NOMO-1 (cell line): Measurements from ENCODE around the gene CETP.
A peak's percentile ranks its signal among the peaks of the same experiment; 100 is the strongest.
"Not testable (repeated sequence)": the region's sequence is repeated elsewhere in the genome, so short reads cannot be mapped to it uniquely, and the experiment has no call there.

Experiments
- DNase-seq, 2 experiments: peaks; one replicate each; lab custom pipeline; 2025; ENCODE audit not compliant: unreplicated experiment in 2 of 2; lab: John Stamatoyannopoulos, UW

The CETP gene

DNA sequence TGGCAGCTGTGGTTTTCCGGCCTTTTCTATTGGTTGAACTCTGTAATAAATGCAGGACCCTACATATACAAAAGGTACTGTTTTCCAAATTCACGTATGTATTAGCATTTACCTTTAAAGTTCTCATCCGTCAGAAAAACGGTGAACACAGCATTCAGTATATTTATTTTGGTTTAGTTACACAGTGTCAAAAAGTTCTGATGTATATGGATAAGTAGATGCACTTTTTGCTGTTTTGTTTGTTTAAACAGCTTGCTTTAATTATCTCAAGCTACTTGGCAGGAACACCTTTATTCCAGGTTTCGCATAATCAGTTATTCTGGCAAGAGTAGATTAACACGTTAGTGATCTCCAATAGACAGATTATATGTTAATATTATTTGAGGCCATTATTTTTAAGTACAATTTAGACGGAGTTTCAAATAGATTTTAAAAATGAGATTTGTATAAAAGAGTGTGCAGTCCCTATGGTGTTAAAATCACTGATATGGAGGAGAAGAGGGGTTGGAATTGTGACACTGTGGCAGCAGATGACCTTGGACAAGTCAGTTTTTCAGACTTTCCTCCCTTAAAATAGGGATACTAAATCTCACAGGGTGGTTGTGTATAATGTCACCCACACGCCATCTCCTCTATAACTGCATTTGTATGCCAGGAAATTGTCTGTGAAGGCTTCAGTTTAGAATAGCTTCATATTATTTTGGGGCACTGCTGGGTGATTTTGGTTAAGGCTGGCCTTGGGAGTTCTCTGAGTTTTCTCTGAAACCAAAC lies 27.7 kb upstream of the CETP start:
- DNase-seq = no peak

DNA sequence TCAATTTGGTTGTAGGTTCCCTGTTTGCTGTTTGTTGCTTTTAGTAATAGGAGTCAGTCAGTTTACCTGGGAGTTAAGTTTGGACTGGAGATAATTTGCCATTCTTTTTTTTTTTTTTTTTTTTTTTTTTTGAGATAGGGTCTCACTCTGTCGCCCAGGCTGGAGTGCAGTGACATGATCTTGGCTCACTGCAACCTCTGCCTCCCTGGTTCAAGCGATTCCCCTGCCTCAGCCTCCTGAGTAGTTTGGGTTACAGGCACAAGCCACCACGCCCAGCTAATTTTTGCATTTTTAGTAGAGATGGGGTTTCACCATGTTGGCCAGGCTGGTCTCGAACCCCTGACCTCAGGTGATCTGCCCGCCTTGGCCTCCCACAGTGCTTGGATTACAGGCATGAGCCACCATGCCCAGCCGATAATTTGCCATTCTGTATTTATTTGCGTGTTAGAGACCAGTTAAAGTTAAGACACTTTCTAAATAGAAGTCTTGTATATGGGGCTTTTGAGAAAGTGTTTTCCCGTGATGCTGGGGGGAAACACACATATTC lies 27.1 kb upstream of the CETP start:
- not testable (repeated sequence) for DNase-seq

DNA sequence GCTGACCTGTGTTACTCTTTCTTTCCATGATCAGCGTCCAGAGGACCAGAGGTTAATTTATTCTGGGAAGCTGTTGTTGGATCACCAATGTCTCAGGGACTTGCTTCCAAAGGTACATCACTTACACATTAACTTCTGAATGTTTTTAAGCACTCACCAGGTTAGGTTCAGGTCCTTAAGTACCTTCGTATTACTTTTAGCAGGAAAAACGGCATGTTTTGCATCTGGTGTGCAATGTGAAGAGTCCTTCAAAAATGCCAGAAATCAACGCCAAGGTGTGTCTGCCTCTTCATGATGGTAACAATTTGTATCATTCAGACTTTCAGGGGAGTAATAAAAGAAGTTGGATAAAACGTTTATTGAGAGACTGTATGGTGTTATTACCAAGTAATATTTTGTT lies 26.5 kb upstream of the CETP start:
- no peak for DNase-seq

DNA sequence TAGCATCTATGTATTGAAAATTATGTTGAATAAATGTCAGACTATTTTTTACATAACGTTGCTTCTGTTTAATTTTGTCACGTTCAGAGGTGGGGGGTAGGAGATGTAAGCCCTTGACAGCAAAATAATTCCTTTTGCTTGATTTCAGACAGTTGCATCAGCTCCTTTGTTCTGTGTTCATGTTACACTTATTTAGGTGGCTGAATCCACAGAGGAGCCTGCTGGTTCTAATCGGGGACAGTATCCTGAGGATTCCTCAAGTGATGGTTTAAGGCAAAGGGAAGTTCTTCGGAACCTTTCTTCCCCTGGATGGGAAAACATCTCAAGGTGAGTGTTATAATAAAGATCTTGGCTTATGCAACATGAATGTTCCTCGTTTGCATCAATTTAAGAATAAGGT lies 25.3 kb upstream of the CETP start:
- DNase-seq = no peak

DNA sequence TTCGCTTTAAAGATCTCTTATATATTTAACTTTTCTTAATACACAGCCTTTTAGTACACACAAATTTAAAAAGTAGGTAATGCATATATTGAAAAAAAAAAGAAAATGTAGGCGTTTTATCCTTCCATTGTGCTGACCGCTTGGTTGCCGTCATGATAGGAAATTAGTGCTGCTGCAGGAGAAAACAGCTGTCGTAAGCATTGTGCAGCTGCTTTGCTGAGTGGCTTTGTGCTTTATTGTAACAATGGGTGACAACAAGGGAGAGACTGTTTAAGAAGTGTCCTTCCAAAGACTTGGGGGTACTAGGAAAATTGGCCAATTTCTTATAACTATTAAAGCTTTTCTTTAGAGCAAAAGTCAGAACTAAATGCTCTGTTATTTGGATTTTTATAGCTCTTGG lies 24.8 kb upstream of the CETP start:
- DNase-seq = no peak

DNA sequence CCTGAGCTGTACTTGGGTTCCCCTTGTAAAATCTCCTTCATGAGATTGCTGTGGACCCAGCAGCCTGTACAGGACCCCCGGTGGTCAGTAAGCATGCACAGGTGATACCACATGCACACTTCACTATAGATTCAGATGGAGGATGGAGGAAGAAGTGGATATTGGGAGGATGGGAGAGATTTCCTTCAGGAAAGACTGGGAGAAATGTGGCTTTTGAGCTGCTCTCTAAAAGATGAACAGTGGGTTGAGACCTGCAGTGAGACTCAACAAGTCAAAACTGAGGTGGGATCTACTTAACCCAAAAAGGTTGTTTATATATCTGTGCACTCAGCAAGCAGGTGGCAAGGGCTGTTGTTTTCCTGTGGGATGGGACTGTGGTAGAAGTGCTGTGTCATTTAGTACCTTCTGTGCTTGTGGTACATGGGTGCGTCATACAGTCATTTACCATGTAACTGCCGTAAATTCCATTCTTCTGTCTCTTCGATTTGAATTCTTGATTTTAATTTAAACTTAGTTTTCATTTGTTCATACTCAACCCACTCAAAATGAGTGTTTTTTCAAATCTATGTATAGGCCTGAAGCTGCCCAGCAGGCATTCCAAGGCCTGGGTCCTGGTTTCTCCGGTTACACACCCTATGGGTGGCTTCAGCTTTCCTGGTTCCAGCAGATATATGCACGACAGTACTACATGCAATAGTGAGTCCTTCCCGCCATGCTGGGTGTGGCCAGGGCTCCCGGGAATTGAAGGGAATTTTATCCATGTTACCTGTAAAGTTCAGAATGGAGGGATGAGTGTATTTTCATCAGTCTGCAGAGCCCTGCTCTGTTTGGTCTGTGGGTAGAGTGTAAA lies 22.9 kb upstream of the CETP start:
- no peak for DNase-seq

DNA sequence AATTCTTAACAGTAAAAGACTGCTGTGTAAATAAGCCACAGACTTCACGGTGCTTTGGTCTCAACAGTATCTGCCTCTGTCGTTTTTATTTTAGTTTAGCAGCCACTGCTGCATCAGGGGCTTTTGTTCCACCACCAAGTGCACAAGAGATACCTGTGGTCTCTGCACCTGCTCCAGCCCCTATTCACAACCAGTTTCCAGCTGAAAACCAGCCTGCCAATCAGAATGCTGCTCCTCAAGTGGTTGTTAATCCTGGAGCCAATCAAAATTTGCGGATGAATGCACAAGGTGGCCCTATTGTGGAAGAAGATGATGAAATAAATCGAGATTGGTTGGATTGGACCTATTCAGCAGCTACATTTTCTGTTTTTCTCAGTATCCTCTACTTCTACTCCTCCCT lies 21.9 kb upstream of the CETP start:
- DNase-seq = no peak

DNA sequence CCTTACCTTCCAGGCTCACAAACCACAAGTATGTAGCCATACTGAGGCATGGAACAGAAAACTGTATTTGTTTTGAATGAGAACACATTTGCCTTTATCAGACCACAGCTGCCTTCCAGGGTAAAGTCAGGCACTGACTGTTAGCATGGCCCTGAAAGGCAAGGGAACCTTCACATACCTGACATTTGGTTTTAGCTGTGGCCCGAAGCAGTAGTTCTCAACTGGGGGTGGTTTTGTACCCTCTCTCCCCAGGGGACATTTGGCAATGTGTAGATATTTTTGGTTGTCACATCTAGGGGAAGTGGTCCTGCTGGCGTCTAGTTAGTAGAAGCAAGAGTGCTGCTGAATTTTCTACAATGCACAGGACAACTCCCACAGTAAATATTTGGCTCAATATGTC lies 20.7 kb upstream of the CETP start:
- no peak for DNase-seq

DNA sequence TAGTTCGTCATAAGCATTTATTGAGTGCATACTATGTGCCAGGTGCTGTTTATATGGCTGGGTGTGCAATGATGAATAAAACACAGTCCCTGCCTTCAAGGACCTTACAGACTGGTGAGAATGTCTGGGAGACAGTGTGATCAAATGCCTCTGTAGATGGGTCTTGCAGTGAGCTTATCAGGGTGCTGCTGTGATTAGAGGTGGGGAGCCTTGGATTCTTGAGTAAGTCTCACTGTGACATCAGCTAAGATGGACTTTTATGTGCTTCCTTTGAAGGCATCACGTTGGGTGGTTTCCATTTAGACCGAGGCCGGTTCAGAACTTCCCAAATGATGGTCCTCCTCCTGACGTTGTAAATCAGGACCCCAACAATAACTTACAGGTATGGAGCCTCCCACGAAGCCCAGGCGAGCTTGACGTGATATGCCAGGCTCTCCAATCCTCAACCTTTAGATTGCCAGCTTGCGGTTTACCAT lies 19.9 kb upstream of the CETP start:
- DNase-seq = no peak

DNA sequence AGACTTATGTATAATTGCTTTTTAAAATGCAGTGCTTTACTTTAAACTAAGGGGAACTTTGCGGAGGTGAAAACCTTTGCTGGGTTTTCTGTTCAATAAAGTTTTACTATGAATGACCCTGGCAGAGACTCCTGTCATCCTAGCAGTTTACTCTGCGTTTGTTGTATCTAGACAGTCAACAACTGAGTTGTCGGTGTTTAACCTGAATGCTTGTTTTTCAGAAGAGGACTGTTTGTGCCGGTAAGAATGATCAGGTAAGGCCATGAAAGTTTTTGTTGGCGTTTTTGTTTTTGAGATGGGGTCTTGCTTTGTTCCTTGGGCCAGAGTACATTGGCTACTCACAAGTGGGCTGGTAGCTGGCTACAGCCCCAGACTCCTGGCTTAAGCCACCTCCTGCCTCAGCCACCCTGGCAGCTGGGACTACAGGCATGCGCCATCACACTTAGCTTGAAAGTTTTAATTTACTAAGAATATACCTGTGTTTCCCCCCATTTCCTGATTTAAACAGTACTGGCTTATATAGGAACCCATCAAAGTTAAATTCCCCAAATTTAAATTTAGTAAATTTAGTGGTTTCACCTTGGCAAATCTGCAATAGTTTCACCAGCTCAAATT lies 17.9 kb upstream of the CETP start:
- DNase-seq = no peak

DNA sequence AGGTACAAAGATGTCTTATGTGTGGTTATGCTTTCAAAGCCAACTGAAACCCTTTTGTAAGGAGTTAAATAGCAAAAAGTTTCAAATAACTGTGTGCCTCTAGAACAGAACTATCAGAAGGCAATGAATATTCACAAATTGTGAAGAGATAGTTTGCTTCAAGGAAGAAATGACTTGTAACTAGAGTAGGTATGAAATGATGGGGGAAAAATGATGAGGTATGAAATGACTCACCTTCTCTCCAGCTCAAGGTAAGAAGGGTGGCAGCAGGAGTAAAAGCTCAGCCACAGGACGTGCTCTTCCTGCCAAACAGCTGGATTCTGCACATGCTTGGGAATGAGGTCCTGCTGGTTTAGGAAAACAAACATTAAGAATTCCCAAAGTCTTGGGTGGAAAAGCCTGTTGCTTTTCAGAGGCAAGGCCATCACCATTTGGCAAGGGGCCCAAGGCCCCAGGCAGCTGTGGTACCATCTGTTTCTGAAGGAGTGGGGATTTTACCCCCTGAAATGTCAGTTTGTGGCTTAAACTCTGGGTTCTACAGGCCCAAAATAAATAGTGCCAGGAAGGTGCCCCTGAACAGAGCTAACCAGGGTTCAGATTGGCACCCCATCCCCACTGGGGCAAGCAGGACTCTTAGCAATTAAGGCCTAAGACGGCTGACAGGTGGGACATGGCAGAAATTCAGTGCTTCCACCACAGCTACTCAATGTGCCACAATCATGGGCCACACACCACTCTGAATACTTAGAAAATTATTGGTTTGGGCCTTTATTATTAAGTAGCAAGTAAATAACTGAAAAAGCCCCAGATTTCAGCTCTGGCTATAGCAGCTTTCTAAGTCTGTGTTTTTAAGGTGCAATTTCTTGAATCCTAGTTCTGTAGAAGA lies 16.6 kb upstream of the CETP start:
- no peak for DNase-seq

DNA sequence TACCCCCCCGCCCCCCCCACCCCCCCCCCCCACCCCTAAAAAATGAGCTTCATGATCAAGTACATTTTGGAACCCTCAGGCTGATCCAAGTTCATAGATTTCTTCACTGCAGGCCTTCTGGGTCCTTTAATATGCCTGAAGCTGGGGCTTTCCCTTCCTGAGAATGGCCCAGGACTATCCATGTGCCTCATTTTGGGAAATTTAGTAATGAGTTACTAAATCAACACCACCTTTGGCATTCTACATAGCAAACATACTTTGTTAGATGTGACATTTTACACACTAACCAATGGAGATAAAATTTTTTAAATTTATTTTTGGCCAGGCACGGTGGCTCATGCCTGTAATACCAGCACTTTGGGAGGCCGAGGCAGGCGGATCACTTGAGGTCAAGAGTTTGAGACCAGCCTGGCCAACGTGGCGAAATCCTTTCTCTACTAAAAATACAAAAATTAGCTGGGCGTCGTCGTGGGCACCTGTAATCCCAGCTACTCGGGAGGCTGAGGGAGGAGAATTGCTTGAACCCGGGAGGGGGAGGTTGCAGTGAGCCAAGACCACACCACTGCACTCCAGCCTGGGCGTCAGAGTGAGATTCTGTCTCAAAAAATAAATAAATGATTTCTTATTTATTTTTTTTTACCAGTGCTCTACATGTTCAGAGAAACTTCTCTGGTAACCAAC lies 15.8 kb upstream of the CETP start:
- no peak for DNase-seq

DNA sequence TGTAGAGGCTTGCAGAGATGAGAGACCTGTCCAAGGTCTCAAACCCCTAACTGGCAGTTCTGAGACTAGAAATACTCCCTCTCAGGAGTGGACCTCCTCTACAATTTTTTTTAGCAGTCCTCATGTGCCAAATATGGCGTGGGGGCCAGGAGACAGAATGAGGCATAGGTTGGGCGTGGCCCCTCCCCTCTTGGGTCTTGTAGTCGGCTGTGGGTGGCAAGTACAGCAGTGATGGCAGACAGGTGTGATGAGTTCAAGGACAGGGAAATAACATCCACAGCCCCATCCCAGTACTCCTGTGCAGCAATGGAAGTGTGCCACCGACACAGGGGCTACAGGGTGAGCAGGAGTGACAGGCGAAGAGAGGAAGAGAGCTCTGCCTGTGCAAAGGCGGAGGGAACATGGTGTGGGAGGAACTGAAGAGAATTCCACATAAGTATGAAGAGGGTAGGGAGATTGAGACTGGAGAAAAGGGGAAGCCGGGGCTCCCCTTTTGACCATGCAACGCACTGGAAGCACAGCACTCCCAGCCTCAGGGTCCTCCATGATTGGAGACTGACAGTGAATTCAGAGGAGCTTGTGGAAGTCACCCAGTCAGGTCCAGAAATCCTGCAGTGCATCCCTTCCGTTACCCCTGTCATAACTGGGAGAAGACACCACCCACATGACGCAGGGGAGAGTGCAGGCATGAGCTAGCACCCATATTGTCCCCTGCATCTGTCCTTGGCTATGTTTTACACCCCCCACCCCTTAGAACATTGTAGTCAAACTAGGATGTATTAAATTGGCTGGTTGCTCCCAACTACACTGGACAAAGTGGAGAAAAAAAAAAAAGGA lies 14.8 kb upstream of the CETP start:
- DNase-seq = no peak

DNA sequence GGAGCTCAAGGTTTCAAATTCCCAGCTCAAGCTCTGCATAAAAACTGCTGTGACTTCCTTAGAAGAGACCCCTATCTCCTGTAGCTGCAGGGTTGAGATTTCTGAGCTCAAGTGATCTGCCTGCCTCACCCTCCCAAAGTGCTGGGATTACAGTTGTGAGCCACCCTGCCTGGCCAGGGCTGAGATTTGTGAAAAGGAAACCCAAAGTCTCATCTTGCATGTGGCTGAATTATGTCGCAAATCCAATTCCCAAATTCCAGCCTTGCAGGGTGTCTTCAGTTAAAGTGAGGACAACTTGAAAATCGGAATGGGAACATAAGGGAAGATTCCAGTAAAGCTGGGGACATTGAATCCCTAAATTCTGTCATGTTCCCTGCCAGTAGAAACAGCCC lies 14.2 kb upstream of the CETP start:
- no peak for DNase-seq

DNA sequence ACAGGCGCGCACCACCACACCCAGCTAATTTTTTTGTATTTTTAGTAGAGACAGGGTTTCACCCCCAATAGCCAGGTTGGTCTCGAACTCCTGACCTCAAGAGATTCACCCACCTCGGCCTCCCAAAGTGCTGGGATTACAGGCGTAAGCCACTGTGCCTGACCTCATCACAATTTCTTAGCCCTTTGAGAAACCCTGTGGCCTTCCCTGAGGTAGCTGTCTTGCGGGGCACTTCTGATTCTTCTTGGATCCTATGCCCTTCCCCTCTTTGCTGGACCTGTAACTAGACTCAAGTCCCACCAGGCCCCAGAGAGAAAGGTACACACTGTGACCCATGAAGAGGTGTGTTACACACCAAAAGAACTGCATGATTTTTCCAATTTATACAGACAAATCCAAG lies 13.5 kb upstream of the CETP start:
- no peak for DNase-seq

DNA sequence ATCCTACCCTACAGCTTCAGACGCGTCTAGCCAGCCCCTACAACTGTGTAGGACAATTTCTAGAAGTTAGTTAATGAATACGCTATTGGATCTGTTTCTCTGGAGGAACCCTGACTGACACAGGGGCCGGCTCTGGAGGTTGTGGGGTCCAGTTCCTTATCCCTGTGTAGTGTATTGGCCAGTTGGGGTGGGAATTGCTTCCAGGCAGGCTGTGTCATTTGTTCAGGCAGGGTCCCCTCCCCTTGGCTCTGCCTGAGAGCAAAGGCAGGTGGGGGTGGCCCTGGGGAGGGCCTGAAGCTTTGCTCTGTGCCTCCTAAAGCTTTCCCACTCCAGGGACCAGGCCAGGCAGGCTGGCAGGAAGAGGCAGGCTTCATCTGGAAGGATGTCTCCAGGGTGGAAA lies 11.7 kb upstream of the CETP start:
- no peak for DNase-seq

DNA sequence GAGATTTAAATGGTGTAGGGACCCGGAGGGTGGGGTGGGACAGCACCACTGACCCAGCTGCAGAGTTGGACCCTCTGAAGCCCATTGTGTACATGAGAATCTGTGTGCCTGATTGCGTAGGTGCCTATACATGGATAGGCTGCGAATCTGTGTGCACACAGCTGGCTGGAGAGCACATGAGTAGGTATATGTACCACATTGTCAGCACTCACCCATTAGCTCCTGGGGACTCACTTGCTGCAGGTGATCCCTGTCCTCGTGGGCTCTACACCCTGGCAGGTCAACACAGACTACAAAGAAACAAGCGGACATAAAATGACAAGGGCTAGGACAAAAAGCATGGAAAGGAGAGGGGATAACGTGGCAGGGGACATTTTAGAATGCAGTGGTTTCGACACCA lies 11.3 kb upstream of the CETP start:
- DNase-seq = no peak

DNA sequence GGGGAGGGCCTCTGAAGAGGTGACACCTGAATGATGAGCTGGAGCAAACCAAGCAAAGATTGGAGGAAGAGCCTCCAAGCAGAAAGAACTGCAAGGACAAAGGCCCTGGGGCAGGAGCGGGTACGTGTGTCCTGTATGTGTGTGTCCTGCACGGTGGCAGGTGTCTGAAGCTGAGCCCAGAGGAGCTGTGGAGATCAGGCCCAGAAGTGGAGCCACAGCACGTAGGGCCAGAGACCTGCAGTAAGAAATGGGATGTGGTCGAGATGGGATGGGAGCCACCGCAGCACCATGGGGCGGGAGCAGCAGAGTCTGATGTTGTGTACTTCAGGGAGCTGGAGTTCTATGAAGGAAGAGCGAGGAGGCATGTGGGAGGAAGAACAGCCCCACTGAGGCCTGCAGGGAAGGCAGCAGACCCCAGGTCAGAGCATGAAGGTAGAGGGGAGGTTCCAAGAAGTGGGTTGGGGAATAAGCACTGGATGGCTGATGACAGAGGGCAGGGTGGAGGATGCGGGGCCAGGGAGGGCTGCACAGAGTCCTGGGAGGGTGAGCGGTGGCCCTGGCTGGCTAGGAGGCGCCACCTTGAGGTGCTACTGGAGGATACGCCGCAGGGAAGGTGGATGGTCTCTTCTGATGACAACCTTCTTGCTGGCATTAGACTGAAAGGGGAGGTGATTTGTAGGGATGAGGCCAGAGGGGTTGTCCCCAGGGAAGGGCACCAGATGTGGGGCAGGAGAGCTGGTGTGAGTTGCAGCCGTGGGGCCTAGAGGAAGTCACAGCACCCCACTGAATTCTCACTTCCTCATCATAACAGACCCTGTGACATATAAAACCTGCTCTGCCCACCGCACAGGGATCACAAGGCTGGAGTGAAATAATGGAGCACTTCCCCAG lies 10.6 kb upstream of the CETP start:
- DNase-seq = peak; percentile 84 to 90
